Mesendoderm (in vitro differentiated cells): ENCODE results near the gene CUL4A.
"Not testable (repeated sequence)": the region's sequence is repeated elsewhere in the genome, so short reads cannot be mapped to it uniquely, and the experiment has no call there.

Source experiments
- DNase-seq: peaks from one replicate; pipeline ENCODE4 v3.0.0; 2013
- H2AK5ac ChIP-seq: 2 replicates; pipeline ENCODE4 v1.6.1; 2013; ENCODE audit warnings: low read length, inconsistent platforms
- H2BK120ac ChIP-seq: 2 replicates; pipeline ENCODE4 v1.6.1; 2013; ENCODE audit warnings: low read depth, mild to moderate bottlenecking, low read length, moderate library complexity, mixed read lengths
- H2BK15ac ChIP-seq: replicated peaks from 2 replicates; pipeline ENCODE4 v1.6.1; 2013; ENCODE audit warnings: low read depth, mild to moderate bottlenecking, moderate library complexity
- H2BK5ac ChIP-seq: 2 replicates; pipeline ENCODE4 v1.6.1; 2013; ENCODE audit warnings: low read length, inconsistent platforms
- H3K18ac ChIP-seq: 2 replicates; pipeline ENCODE4 v1.6.1; 2013; ENCODE audit warnings: mild to moderate bottlenecking, low read length, mixed read lengths
- H3K23ac ChIP-seq: one replicate; pipeline ENCODE4 v1.6.1; 2013; ENCODE audit warnings: low read length
- H3K27ac ChIP-seq: 2 replicates; pipeline ENCODE4 v1.5.1; 2013; ENCODE audit warnings: low read depth, mild to moderate bottlenecking, inconsistent platforms, low read length, moderate library complexity
- H3K27me3 ChIP-seq: 2 replicates; pipeline ENCODE4 v1.6.1; 2013; ENCODE audit warnings: low read length, control low read depth, mild to moderate bottlenecking, inconsistent platforms; ENCODE audit not compliant: insufficient read depth, poor library complexity
- H3K36me3 ChIP-seq: 2 replicates; pipeline ENCODE4 v1.6.1; 2013; ENCODE audit warnings: low read length, inconsistent platforms; ENCODE audit not compliant: control insufficient read depth, insufficient read depth
- H3K4ac ChIP-seq: one replicate; pipeline ENCODE4 v1.6.1; 2013; ENCODE audit warnings: low read depth, mild to moderate bottlenecking, low read length, moderate library complexity
- H3K4me1 ChIP-seq: 2 replicates; pipeline ENCODE4 v1.6.1; 2013; ENCODE audit warnings: low read depth, low read length, inconsistent platforms; ENCODE audit not compliant: control insufficient read depth
- H3K4me2 ChIP-seq: 2 replicates; pipeline ENCODE4 v1.6.1; 2013; ENCODE audit warnings: low read length
- H3K4me3 ChIP-seq: 2 replicates; pipeline ENCODE4 v1.5.1; 2013; ENCODE audit warnings: mild to moderate bottlenecking, low read length
- H3K56ac ChIP-seq: one replicate; pipeline ENCODE4 v1.6.1; 2013; ENCODE audit warnings: low read length
- H3K79me1 ChIP-seq: 2 replicates; pipeline ENCODE4 v1.6.1; 2013; ENCODE audit warnings: low read length, inconsistent platforms
- H3K79me2 ChIP-seq: 2 replicates; pipeline ENCODE4 v1.6.1; 2013; ENCODE audit warnings: mild to moderate bottlenecking, low read length; ENCODE audit not compliant: control insufficient read depth, insufficient read depth
- H3K9ac ChIP-seq: 2 replicates; pipeline ENCODE4 v1.6.1; 2013; ENCODE audit warnings: low read length, inconsistent platforms
- H4K5ac ChIP-seq: one replicate; pipeline ENCODE4 v1.6.1; 2013; ENCODE audit warnings: low read length
- H4K8ac ChIP-seq: one replicate; pipeline ENCODE4 v1.6.1; 2013; ENCODE audit warnings: low read depth, mild to moderate bottlenecking, control low read depth, low read length, moderate library complexity
- WGBS: extraction: QIAGEN DNeasy Blood & Tissue Kit; methylation state at CpG from one replicate; pipeline ENCODE4 v1.1.7; 2013; ENCODE audit warnings: low lambda C conversion rate, missing lambda C conversion rate; ENCODE audit not compliant: insufficient coverage; ENCODE audit errors: extremely low coverage; 5-methylcytosine and 5-hydroxymethylcytosine counted together

Gene CUL4A

DNA sequence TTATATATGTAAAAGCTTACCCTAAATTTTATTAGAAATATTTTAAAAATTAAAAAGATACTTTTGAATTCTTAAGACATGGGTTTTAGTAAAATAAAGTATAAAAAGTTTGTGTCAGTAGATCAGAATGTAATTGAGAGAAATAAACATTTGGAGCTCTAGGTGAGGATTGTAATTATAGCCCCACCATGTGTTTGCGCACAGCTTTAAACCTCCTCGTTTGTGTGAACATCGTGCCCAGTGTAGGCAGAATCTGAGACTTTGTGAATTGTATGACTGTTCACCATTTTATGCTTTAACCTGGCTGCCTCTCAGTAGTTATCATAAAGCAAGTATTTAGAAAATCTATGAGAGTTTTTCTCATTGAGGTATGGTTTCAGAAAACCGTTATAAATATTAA, 29.1 kb downstream of the CUL4A start:
- DNase-seq = no peak
- Histone ChIP-seq H3K56ac (no peak overlapping the region), H3K79me1 (no peaks in the 10 kb centered on the region), H3K36me3 (peaks cover 7% of the 10 kb centered on the region), H2BK120ac (no peak overlapping the region), H2BK5ac (no peak overlapping the region), H3K27ac (no peak overlapping the region), H3K4me1 (no peaks in the 10 kb centered on the region), H4K8ac (no peak overlapping the region), H3K4me3 (no peak overlapping the region), H3K18ac (no peak overlapping the region), H3K27me3 (no peaks in the 10 kb centered on the region), H3K4me2 (no peak overlapping the region), H3K79me2 (no peaks in the 10 kb centered on the region), H3K9ac (no peak overlapping the region), H3K4ac (no peak overlapping the region), H2BK15ac (no peak overlapping the region), H3K23ac (no peak overlapping the region), H4K5ac (no peak overlapping the region), H2AK5ac (no peak overlapping the region)
- WGBS = no CpG with 5 or more reads among the region's 4 CpGs

DNA sequence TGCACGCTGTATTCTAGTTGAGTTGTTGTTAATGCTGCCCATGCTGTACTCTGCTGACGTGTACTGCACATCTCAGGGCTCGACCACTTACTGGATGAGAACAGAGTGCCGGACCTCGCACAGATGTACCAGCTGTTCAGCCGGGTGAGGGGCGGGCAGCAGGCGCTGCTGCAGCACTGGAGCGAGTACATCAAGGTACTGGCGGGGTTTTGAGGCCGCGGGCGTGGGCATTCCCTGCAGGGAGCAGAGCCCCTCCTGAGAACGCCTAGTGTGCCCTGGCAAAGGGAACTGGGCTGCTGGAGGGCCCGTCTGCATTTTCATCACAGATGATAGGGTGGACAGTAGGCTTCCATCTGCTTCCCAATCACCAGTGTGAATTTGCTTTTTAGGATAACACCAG, 29.9 kb downstream of the CUL4A start:
- H2BK15ac ChIP-seq = no peak overlapping the region
- H3K9ac ChIP-seq = no peak overlapping the region
- H3K4me2 ChIP-seq = no peak overlapping the region
- no peak for DNase-seq
- WGBS = no CpG with 5 or more reads among the region's 15 CpGs
- H2BK5ac ChIP-seq = no peak overlapping the region
- no peak overlapping the region for H3K4ac ChIP-seq
- no peak overlapping the region for H4K8ac ChIP-seq
- H3K27me3 ChIP-seq = no peaks in the 10 kb centered on the region
- no peaks in the 10 kb centered on the region for H3K79me2 ChIP-seq
- H3K36me3 ChIP-seq = peaks cover 11% of the 10 kb centered on the region
- H3K23ac ChIP-seq = no peak overlapping the region
- no peak overlapping the region for H2AK5ac ChIP-seq
- no peaks in the 10 kb centered on the region for H3K4me1 ChIP-seq
- H2BK120ac ChIP-seq = no peak overlapping the region
- no peak overlapping the region for H3K27ac ChIP-seq
- no peaks in the 10 kb centered on the region for H3K79me1 ChIP-seq
- no peak overlapping the region for H3K18ac ChIP-seq
- no peak overlapping the region for H4K5ac ChIP-seq
- H3K56ac ChIP-seq = no peak overlapping the region
- no peak overlapping the region for H3K4me3 ChIP-seq

DNA sequence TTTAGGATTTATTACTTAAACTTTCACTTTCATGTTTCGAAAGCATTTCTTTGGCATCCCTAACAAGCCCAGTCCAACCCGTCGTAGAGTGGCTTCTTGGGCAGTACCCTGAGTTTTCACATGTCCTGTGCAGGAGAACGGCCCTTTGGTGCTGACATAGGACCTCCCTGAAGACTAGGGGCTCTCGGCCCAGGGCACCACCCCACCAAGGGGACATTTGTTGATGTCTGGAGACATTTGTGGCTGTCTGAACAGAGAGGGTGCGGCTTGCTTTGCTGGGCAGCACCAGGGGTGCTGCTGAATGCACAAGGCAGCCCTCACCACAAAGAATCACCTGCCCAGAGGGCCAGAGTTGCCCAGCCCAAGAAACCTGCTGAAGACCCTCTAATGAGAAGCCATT, 30.6 kb downstream of the CUL4A start:
- H2AK5ac ChIP-seq = no peak overlapping the region
- H3K4ac ChIP-seq = no peak overlapping the region
- H3K27me3 ChIP-seq = no peaks in the 10 kb centered on the region
- no peak overlapping the region for H2BK5ac ChIP-seq
- no peak overlapping the region for H3K23ac ChIP-seq
- H3K56ac ChIP-seq = no peak overlapping the region
- H4K8ac ChIP-seq = no peak overlapping the region
- H3K36me3 ChIP-seq = peaks cover 10% of the 10 kb centered on the region
- H3K79me1 ChIP-seq = no peaks in the 10 kb centered on the region
- DNase-seq = no peak
- H3K4me3 ChIP-seq = no peak overlapping the region
- no peak overlapping the region for H2BK120ac ChIP-seq
- no peak overlapping the region for H3K27ac ChIP-seq
- H3K9ac ChIP-seq = no peak overlapping the region
- H2BK15ac ChIP-seq = no peak overlapping the region
- no peak overlapping the region for H3K18ac ChIP-seq
- H3K4me2 ChIP-seq = no peak overlapping the region
- no CpG with 5 or more reads among the region's 6 CpGs for WGBS
- H4K5ac ChIP-seq = no peak overlapping the region
- H3K4me1 ChIP-seq = no peaks in the 10 kb centered on the region
- H3K79me2 ChIP-seq = no peaks in the 10 kb centered on the region

DNA sequence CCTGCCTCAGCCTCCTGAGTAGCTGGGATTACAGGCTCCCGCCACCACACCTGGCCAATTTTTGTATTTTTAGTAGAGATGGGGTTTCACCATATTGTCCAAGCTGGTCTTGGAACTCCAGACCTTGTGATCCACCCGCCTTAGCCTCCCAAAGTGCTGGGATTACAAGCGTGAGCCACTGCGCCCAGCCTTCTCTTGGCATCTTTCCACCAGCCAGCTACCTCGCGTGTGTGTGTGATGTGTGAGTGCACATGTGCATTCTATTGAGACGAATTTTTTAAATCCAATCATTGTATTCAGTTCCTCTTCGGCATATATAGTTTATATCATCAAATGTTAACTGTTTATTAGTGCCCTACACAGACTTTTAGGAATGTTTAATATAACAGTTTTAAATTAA, 32.2 kb downstream of the CUL4A start:
- not testable (repeated sequence) for H3K4me1 ChIP-seq, H2AK5ac ChIP-seq, H3K23ac ChIP-seq, H4K5ac ChIP-seq, H3K27me3 ChIP-seq, H3K79me1 ChIP-seq, H3K9ac ChIP-seq, H2BK15ac ChIP-seq, DNase-seq, H3K79me2 ChIP-seq, H3K56ac ChIP-seq, H2BK120ac ChIP-seq, H4K8ac ChIP-seq, H3K4me2 ChIP-seq, H3K18ac ChIP-seq, H3K4ac ChIP-seq, H3K4me3 ChIP-seq, H3K27ac ChIP-seq, H2BK5ac ChIP-seq
- peaks cover 17% of the 10 kb centered on the region for H3K36me3 ChIP-seq
- no CpG with 5 or more reads among the region's 8 CpGs for WGBS

DNA sequence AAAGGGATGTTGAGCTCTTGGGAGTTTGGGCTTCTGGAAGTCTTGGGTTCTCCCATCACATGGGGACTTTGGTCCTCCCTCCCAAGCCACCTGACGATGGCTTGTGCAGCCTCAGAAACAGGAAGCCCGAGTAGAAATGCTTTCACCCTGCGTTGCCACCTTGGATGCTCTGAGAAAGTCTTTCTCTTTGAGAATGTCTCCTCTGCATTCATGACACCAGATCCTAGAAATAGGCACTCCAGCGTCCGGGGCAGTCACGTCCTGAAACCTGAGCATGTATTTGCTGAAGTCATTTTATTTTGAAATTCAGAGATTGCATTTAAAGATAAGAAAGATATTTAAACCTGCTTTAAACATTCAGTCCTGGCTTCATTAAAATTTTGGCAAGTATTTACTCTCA, 34.4 kb downstream of the CUL4A start:
- WGBS = no CpG with 5 or more reads among the region's 6 CpGs
- Histone ChIP-seq H3K56ac (no peak overlapping the region), H3K4me3 (no peak overlapping the region), H3K18ac (no peak overlapping the region), H4K8ac (no peak overlapping the region), H3K4me2 (no peak overlapping the region), H3K27ac (no peak overlapping the region), H3K9ac (no peak overlapping the region), H3K27me3 (no peaks in the 10 kb centered on the region), H4K5ac (no peak overlapping the region), H3K79me2 (no peaks in the 10 kb centered on the region), H3K4ac (no peak overlapping the region), H2BK5ac (no peak overlapping the region), H3K79me1 (no peaks in the 10 kb centered on the region), H2BK15ac (no peak overlapping the region), H2BK120ac (no peak overlapping the region), H3K4me1 (no peaks in the 10 kb centered on the region), H3K36me3 (peaks cover 22% of the 10 kb centered on the region), H3K23ac (no peak overlapping the region), H2AK5ac (no peak overlapping the region)
- DNase-seq = no peak
